ENCODE data around the gene TRMT112. TPM values are rescaled to one million over a fixed set of nuclear protein-coding genes. Genes with fewer than 3 reads are reported as not detected.

TRMT112 gene
- total and polyA plus RNA-seq, 2 of the 4 experiments (the other 2 are of a cell fraction) = 173 to 202 TPM

DNA sequence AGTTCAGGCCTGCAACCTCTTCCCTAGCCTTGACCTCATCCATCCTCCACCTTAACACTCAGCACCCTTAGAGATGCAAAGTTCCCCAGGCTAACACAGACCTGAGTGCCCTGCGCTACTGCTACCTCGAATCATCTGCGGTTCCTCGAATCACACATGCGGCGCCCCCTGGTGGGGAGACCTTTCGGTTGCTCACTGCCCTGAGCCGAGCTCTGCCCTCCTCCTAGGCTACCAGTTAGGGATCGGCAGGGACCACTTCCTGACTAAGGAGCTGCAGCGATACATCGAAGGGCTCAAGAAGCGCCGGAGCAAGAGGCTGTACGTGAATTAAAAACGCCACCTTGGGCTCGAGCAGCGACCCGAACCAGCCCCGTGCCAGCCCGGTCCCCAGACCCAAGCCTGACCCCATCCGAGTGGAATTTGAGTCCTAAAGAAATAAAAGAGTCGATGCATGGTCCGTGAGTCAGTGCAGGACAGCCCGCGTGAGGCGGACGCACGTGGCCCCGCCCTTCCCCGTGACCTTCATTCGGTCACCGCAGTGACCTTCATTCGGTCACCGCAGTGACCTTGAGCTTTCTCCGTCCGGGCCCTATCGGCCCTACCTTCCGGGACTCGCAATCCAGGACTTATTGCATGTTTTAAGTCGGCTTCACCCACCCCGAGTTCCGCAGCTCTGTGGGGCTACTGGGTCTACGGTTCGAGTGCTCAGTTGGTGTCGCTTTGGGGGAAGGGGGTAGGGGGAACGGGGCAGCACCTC, 12.9 kb downstream of the TRMT112 start (continued):
- TF ChIP-seq, protein P1, sequence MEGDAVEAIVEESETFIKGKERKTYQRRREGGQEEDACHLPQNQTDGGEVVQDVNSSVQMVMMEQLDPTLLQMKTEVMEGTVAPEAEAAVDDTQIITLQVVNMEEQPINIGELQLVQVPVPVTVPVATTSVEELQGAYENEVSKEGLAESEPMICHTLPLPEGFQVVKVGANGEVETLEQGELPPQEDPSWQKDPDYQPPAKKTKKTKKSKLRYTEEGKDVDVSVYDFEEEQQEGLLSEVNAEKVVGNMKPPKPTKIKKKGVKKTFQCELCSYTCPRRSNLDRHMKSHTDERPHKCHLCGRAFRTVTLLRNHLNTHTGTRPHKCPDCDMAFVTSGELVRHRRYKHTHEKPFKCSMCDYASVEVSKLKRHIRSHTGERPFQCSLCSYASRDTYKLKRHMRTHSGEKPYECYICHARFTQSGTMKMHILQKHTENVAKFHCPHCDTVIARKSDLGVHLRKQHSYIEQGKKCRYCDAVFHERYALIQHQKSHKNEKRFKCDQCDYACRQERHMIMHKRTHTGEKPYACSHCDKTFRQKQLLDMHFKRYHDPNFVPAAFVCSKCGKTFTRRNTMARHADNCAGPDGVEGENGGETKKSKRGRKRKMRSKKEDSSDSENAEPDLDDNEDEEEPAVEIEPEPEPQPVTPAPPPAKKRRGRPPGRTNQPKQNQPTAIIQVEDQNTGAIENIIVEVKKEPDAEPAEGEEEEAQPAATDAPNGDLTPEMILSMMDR (conservative IDR thresholded peaks at IDR 0.05; ENCODE audit: low read depth, low read length) = peak; percentile 80
- no peak for TF ChIP-seq RCOR1 (IDR thresholded peaks at IDR 0.05; ENCODE audit: insufficient replicate concordance, low read length)

DNA sequence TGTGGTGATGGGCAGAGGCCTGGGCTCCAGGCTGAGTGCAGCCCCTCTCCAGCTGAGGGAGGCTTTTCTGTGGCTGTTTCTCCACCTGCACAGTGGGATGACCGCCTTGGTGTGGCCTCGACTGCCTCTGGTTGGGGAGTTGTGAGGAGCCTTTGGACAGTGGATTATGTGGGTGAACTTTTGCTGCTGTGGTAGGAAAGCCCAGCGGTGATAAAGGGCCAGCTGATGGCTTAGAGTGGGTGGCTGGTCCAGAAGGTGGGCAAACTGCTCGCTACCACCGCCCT, 13.4 kb downstream of the TRMT112 start:
- Histone ChIP-seq H2BK5ac (ENCODE audit: low read depth, low read length, poor library complexity, severe bottlenecking) (no peak overlapping the region), H3K4me3 (ENCODE audit: insufficient read depth, low read depth, low read length) (no peak overlapping the region), H3K23ac (ENCODE audit: low read depth, low read length) (no peak overlapping the region; the same call in 1 of the 2 replicates), H4K5ac (ENCODE audit: low read depth, low read length) (no peak overlapping the region), H3K18ac (ENCODE audit: low read depth, low read length) (no peak overlapping the region), H3K4me2 (ENCODE audit: low read depth, low read length) (peak overlapping the region; percentile 54; the same call in 1 of the 2 replicates), H2BK15ac (ENCODE audit: low read depth, low read length) (no peak overlapping the region), H2AK9ac (replicated peaks; ENCODE audit: low read depth, low read length, poor library complexity) (peak overlapping the region; percentile 71), H3K14ac (replicated peaks; ENCODE audit: low read depth, low read length) (no peak overlapping the region), H2AFZ (replicated peaks; ENCODE audit: low read length, poor library complexity) (peak overlapping the region; percentile 94), H3K27me3 (ENCODE audit: control insufficient read depth, insufficient read depth, low read length) (peaks cover 19% of the 10 kb centered on the region), H4K8ac (ENCODE audit: low read depth in 2 of 2, low read length in 2 of 2) (peak overlapping the region in 1 of 2 experiments; percentile 26; a peak in 1 of 4 replicates), H3K9ac (ENCODE audit: low read depth, low read length) (no peak overlapping the region), H3K56ac (ENCODE audit: extremely low read depth, insufficient read depth, low read length) (no peak overlapping the region), H3K27ac (ENCODE audit: insufficient read depth, low read length) (no peak overlapping the region), H2BK20ac (ENCODE audit: low read depth, low read length) (no peak overlapping the region), H3K36me3 (ENCODE audit: control insufficient read depth, insufficient read depth, low read length) (no peaks in the 10 kb centered on the region), H3K4me1 (ENCODE audit: control insufficient read depth, insufficient read depth, low read length) (peaks cover 12% of the 10 kb centered on the region), H4K91ac (ENCODE audit: insufficient read depth, low read depth, low read length) (no peak overlapping the region), H3K9me1 (ENCODE audit: insufficient read depth, low read length) (no peaks in the 10 kb centered on the region), H3K4ac (ENCODE audit: low read depth, low read length) (peak overlapping the region; percentile 49; the same call in 1 of the 2 replicates), H2BK120ac (ENCODE audit: low read depth, low read length) (no peak overlapping the region), H2AK5ac (ENCODE audit: low read depth, low read length) (peak overlapping the region; percentile 67; the same call in 1 of the 2 replicates), H4K20me1 (ENCODE audit: insufficient read depth, low read length) (peaks cover 11% of the 10 kb centered on the region), H3K79me1 (ENCODE audit: low read depth in 1 of 2, low read length in 2 of 2) (peaks cover 14 to 20% of the 10 kb centered on the region in 2 experiments; a peak in 3 of 4 replicates), H3K9me3 (ENCODE audit: control insufficient read depth, insufficient read depth, low read length) (no peaks in the 10 kb centered on the region)
- WGBS, 2 experiments (ENCODE audit: extremely low coverage in 2 of 2, insufficient read length in 1 of 2) = 20% methylated on average over 1 of the region's 5 CpGs; no CpG with 5 or more reads in 1 of the 2 experiments
- DNase-seq = no peak
- intact Hi-C loops (cut with micrococcal nuclease) (loop anchor here (1.0 to 10.0 kb wide), 3 partner anchors 27 to 299 kb away; partner anchors contain the start of gene DNAJC4), dilution Hi-C loops (cut with HindIII; ENCODE audit: low sequenced_read_pairs, unreplicated experiment) (no loop called here), in situ Hi-C loops (cut with MboI; ENCODE audit: low sequenced_read_pairs) (loop anchor here (5.0 kb wide), 1 partner anchor 102 kb away; no protein-coding TSS in a partner anchor)
- no TSS peak for BruUV-seq (replicated peaks)
- ATAC-seq (ENCODE audit: low read depth) = no peak
- TF ChIP-seq BHLHE40 (IDR thresholded peaks at IDR 0.05; ENCODE audit: low read depth, low read length) (no peak), CEBPB (IDR thresholded peaks at IDR 0.05; ENCODE audit: low read depth, low read length) (no peak), ELK1 (IDR thresholded peaks at IDR 0.05; ENCODE audit: borderline replicate concordance, low read depth, low read length) (no peak)
- CTCF ChIA-PET = interaction anchor here (0.9 to 1.8 kb wide), 4 partner anchors 27 to 100 kb away, joined by 4 to 13 read pairs (median 6); no protein-coding TSS in a partner anchor
- POLR2A ChIA-PET (ENCODE audit: unreplicated experiment) = no interaction called here

Measured in IMR-90 (cell line).